Thyroid gland (tissue), 4 donors: ENCODE measurements around the gene USP6NL. TPM values are rescaled to one million over a fixed set of nuclear protein-coding genes. Genes with fewer than 3 reads are reported as not detected.

Experiments used
- DNase-seq, 2 donors: peaks; one replicate each; pipeline ENCODE4 v3.0.0-alpha.2; 2019
- H3K27ac ChIP-seq, 3 donors: fragments of 200-600 bp; sonication (generic); 1 replicate in 2 of 3; 2 replicates in 1 of 3; pipeline ENCODE4 v1.5.1; 2016 to 2019; ENCODE audit warnings: mild to moderate bottlenecking in 1 of 3, moderate library complexity in 1 of 3
- H3K27me3 ChIP-seq: fragments of 200-600 bp; sonication (generic); one replicate; pipeline ENCODE4 v1.5.1; 2019
- H3K36me3 ChIP-seq, 2 donors: fragments of 200-600 bp; sonication (generic); one replicate each; pipeline ENCODE4 v1.5.1; 2016 to 2019
- H3K4me1 ChIP-seq, 2 donors: fragments of 200-600 bp; sonication (generic); one replicate each; pipeline ENCODE4 v1.5.1; 2017 to 2019
- H3K4me3 ChIP-seq, 3 donors: fragments of 200-600 bp; sonication (generic); replicated peaks in 1 of 3; 1 replicate in 2 of 3; 2 replicates in 1 of 3; pipeline ENCODE4 v1.5.1; 2016; ENCODE audit warnings: mild to moderate bottlenecking in 1 of 3
- H3K9me3 ChIP-seq: fragments of 200-600 bp; sonication (generic); one replicate; pipeline ENCODE4 v1.5.1; 2017
- CTCF ChIP-seq, 6 experiments: fragments of 200-600 bp in 3 of 6; fragments of 450-650 bp in 3 of 6; sonication (generic) in 3 of 6; IDR thresholded peaks; one replicate each; pipeline ENCODE4 v1.5.1; 2016 to 2019; ENCODE audit warnings: antibody characterized with exemption in 6 of 6, mild to moderate bottlenecking in 2 of 6, inconsistent platforms in 1 of 6, moderate library complexity in 1 of 6
- POLR2A ChIP-seq, 2 donors: fragments of 450-650 bp; IDR thresholded peaks; one replicate each; pipeline ENCODE4 v1.6.1; 2017; ENCODE audit warnings: antibody characterized with exemption in 2 of 2, mild to moderate bottlenecking in 2 of 2, moderate library complexity in 1 of 2
- WGBS, 2 donors: methylation state at CpG; one replicate each; pipeline ENCODE4 v1.1.5; 2017; 5-methylcytosine and 5-hydroxymethylcytosine counted together
- intact Hi-C: fragments of 100-400 bp; cut with DNase I; formaldehyde crosslinking; loops from one replicate; pipeline ENCODE4 v1.15.1; 2023
- total RNA-seq, 4 donors: library from RNA; depleted of rRNA; stranded (reverse); fragments of >200 nt; gene quantifications; one replicate each; pipeline ENCODE4 v1.2.3, GENCODE V29; 2016

The USP6NL gene
- total RNA-seq, 4 donors from 2014 or later = 16.7 to 24.3 (median 17.8) TPM

GRCh38 chr10:11404901-11405300 lies 206.5 kb downstream of the USP6NL start:
- Histone ChIP-seq H3K4me1 (no peaks in the 10 kb centered on the region), H3K27ac (no peak overlapping the region), H3K9me3 (no peaks in the 10 kb centered on the region), H3K36me3 (no peaks in the 10 kb centered on the region), H3K27me3 (no peaks in the 10 kb centered on the region), H3K4me3 (no peak overlapping the region)
- no peak for DNase-seq
- TF ChIP-seq CTCF (IDR thresholded peaks at IDR 0.05) (no peak), POLR2A (IDR thresholded peaks at IDR 0.05) (no peak)
- intact Hi-C loops = no loop called here
- 74 to 87% methylated on average over 9 to 13 of the region's 13 CpGs for WGBS, 2 donors

Other genes with a start within 250 kb of the USP6NL start
- 10 to 100 TPM; 22.4 to 85.4 (median 69.1) TPM for gene ECHDC3, start 130.7 kb upstream of the USP6NL start, total RNA-seq
- gene PROSER2, start 211.7 kb upstream of the USP6NL start, total RNA-seq = 10 to 100 TPM; 11.5 to 19.8 (median 13.4) TPM